Tibial artery (tissue), 4 donors: ENCODE measurements around the gene PARD6A.
A peak's percentile ranks its signal among the peaks of the same experiment; 100 is the strongest.

Experiments used
- DNase-seq, 2 donors: peaks; one replicate each; pipeline ENCODE4 v3.0.0-alpha.2; 2019
- H3K27ac ChIP-seq, 2 donors: fragments of 200-600 bp; sonication (generic) in 1 of 2; 1 replicate in 1 of 2; 2 replicates in 1 of 2; pipeline ENCODE4 v1.5.1; 2018 to 2019; ENCODE audit warnings: mild to moderate bottlenecking in 1 of 2
- H3K27me3 ChIP-seq, 2 donors: fragments of 200-600 bp; sonication (generic) in 1 of 2; one replicate each; pipeline versions ENCODE4 v1.5.1 to v1.6.0; 2016 to 2019
- H3K36me3 ChIP-seq, 3 donors: fragments of 200-600 bp; sonication (generic) in 2 of 3; one replicate each; pipeline ENCODE4 v1.5.1; 2016 to 2019; ENCODE audit warnings: mild to moderate bottlenecking in 2 of 3
- H3K4me1 ChIP-seq, 4 donors: fragments of 200-600 bp; sonication (generic) in 2 of 4; 1 replicate in 3 of 4; 2 replicates in 1 of 4; pipeline ENCODE4 v1.5.1; 2016 to 2019
- H3K4me3 ChIP-seq, 2 donors: fragments of 200-600 bp; sonication (generic) in 1 of 2; 1 replicate in 1 of 2; 2 replicates in 1 of 2; pipeline ENCODE4 v1.5.1; 2018 to 2019; ENCODE audit warnings: mild to moderate bottlenecking in 2 of 2
- H3K9me3 ChIP-seq, 3 donors: fragments of 200-600 bp; sonication (generic) in 1 of 3; one replicate each; pipeline ENCODE4 v1.5.1; 2016 to 2019
- intact Hi-C: fragments of 100-400 bp; cut with DNase I; formaldehyde crosslinking; loops from one replicate; pipeline ENCODE4 v1.15.0; 2023; ENCODE audit warnings: low total_unique reads
- TF ChIP-seq, protein P1 (sequence below), 2 experiments: fragments of 200-600 bp in 1 of 2; fragments of 450-650 bp in 1 of 2; IDR thresholded peaks; one replicate each; pipeline ENCODE4 v1.5.1; 2017 to 2019; ENCODE audit warnings: antibody characterized with exemption in 2 of 2, mild to moderate bottlenecking in 1 of 2, moderate library complexity in 1 of 2

Gene PARD6A

DNA sequence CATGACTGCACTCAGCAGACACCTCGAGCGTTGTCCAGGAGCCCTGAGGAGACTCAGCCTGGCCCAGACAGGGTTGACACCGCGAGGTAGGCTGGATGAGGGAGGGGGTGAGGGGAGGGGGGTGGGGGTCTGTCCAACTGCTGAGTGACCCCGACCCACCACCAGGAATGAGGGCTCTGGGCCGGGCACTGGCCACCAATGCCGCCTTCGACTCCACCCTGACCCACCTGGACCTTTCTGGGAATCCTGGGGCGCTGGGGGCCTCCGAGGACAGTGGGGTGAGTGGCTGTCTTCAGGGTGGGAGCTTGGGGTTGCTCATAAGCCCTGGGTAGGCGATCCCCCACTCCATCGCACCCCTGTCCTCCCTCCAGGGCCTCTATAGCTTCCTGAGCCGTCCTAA, 13.1 kb upstream of the PARD6A start:
- no peak for DNase-seq
- Histone ChIP-seq H3K9me3 (no peaks in the 10 kb centered on the region), H3K4me1 (peaks cover 0 to 32% (median 16%) of the 10 kb centered on the region in 4 donors), H3K27ac (no peak overlapping the region), H3K4me3 (no peak overlapping the region), H3K36me3 (no peaks in the 10 kb centered on the region), H3K27me3 (peaks cover 7 to 84% of the 10 kb centered on the region in 2 donors)
- intact Hi-C loops: no loop called here
- TF ChIP-seq, protein P1, sequence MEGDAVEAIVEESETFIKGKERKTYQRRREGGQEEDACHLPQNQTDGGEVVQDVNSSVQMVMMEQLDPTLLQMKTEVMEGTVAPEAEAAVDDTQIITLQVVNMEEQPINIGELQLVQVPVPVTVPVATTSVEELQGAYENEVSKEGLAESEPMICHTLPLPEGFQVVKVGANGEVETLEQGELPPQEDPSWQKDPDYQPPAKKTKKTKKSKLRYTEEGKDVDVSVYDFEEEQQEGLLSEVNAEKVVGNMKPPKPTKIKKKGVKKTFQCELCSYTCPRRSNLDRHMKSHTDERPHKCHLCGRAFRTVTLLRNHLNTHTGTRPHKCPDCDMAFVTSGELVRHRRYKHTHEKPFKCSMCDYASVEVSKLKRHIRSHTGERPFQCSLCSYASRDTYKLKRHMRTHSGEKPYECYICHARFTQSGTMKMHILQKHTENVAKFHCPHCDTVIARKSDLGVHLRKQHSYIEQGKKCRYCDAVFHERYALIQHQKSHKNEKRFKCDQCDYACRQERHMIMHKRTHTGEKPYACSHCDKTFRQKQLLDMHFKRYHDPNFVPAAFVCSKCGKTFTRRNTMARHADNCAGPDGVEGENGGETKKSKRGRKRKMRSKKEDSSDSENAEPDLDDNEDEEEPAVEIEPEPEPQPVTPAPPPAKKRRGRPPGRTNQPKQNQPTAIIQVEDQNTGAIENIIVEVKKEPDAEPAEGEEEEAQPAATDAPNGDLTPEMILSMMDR (IDR thresholded peaks at IDR 0.05): no peak

DNA sequence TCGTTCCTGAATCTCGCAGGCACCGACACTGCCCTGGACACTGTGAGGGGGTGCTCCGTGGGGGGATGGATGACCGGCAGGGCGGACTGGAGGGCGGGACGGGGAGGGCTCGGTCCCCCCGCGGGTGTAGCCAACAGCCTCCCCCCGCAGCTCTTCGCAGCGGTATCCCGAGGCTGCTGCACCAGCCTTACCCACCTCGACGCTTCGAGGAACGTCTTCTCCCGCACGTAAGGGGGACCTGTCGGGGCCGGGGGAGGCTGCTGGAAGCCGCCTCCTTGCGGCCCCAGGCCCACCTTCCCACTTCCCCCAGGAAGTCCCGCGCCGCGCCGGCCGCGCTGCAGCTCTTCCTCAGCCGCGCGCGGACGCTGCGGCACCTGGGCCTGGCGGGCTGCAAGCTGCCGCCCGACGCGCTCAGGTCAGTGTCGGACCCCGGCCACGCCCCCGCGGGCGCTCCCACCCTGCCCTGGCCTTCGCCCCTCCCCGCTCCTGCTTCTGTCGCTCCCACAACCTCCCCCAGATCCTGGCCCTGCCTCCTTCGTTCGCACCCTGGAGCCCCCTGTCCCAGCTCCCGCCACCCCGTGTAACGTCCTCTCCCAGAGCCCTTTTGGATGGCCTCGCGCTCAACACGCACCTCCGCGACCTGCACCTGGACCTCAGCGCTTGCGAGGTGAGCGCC, 12.5 kb upstream of the PARD6A start:
- Histone ChIP-seq H3K27ac (no peak overlapping the region), H3K27me3 (peaks cover 7 to 89% of the 10 kb centered on the region in 2 donors), H3K9me3 (no peaks in the 10 kb centered on the region), H3K36me3 (no peaks in the 10 kb centered on the region), H3K4me1 (peaks cover 0 to 35% (median 18%) of the 10 kb centered on the region in 4 donors), H3K4me3 (no peak overlapping the region)
- TF ChIP-seq, protein P1 (IDR thresholded peaks at IDR 0.05): no peak
- DNase-seq: no peak
- intact Hi-C loops: no loop called here

DNA sequence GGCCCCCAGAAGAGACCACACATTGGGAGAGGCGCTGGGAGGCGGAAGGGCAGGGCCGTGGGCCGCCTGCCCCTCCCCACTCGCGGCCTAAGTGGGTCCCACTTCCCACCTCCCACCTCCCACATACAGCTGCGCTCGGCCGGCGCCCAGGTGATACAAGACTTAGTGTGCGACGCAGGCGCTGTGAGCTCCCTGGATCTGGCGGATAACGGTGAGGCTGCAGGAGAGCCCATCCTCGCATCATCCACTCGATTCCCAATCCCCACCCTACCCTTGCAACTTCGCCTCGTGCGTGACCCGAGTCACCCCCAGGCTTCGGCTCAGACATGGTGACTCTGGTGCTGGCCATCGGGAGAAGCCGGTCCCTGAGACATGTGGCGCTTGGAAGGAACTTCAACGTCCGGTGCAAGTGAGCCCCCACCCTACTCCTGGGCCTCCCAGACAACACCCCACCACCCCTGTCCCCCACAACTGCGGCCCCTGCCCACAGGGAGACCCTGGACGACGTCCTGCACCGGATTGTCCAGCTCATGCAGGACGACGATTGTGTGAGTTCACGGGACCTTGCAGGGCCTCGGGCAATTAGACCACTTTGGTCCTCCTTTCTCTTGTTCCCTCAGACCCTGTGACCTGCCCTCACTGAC, 11.9 kb upstream of the PARD6A start:
- TF ChIP-seq, protein P1 (IDR thresholded peaks at IDR 0.05): no peak
- H3K27ac ChIP-seq: no peak overlapping the region
- intact Hi-C loops: no loop called here
- H3K4me3 ChIP-seq: no peak overlapping the region
- H3K9me3 ChIP-seq: no peaks in the 10 kb centered on the region
- H3K4me1 ChIP-seq: peaks cover 0 to 41% (median 25%) of the 10 kb centered on the region in 4 donors
- DNase-seq: no peak
- peaks cover 7 to 96% of the 10 kb centered on the region in 2 donors for H3K27me3 ChIP-seq
- no peaks in the 10 kb centered on the region for H3K36me3 ChIP-seq

DNA sequence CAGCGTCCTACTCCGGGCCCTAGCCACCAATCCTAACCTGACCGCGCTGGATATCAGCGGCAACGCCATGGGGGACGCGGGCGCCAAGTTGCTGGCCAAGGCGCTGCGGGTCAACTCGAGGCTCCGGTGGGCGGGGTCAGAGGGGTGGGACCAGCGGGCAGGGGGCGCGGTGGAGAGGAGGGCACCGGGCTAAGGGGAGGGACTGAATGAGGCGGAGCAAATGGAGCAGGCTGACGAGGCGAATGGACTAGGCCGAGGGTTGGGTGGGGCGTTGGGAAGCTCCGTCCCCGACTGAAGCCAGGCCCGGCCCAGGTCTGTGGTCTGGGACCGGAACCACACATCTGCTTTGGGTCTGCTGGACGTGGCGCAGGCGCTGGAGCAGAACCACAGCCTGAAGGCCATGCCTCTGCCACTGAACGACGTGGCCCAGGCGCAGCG, 11.2 kb upstream of the PARD6A start:
- H3K4me1 ChIP-seq: peaks cover 0 to 44% (median 24%) of the 10 kb centered on the region in 4 donors
- DNase-seq: no peak
- H3K9me3 ChIP-seq: no peaks in the 10 kb centered on the region
- TF ChIP-seq, protein P1 (IDR thresholded peaks at IDR 0.05): no peak
- no peak overlapping the region for H3K27ac ChIP-seq
- intact Hi-C loops: no loop called here
- peaks cover 7 to 100% of the 10 kb centered on the region in 2 donors for H3K27me3 ChIP-seq
- no peaks in the 10 kb centered on the region for H3K36me3 ChIP-seq
- H3K4me3 ChIP-seq: peak overlapping the region in 1 of 2 donors; percentile 10

DNA sequence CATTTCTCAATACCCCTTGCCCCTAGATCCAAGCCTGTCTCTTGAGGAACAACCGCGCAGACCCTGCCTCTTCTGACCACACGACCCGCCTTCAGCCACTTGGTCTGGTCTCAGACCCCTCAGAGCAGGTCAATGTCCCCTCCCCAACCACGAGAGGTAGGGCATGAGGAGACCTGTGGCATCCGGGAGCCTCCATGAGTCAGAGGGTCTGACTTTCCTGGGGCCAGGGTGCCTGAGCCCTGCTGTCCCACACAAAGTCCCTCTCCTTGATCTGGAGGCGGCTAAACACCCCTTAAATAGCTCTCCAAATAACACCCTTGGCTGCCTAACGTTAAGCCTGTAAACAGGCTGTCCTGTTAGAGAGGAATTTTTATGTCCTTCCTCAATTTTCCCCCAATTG, 10.7 kb upstream of the PARD6A start:
- TF ChIP-seq, protein P1 (IDR thresholded peaks at IDR 0.05): no peak
- DNase-seq: no peak
- intact Hi-C loops: no loop called here

More for the DNA sequence above, 10.7 kb upstream of the PARD6A start:
- no peak overlapping the region for H3K4me3 ChIP-seq
- H3K4me1 ChIP-seq: peaks cover 0 to 39% (median 19%) of the 10 kb centered on the region in 4 donors
- H3K27ac ChIP-seq: no peak overlapping the region
- H3K36me3 ChIP-seq: no peaks in the 10 kb centered on the region
- H3K9me3 ChIP-seq: no peaks in the 10 kb centered on the region
- peaks cover 3 to 100% of the 10 kb centered on the region in 2 donors for H3K27me3 ChIP-seq
